ENCODE measurements around the gene SDR39U1. TPM values are rescaled to one million over a fixed set of nuclear protein-coding genes. Genes with fewer than 3 reads are reported as not detected.

SDR39U1 gene
- total RNA-seq, 2 donors from 2014 or later, result 27.6 to 61.8 TPM

- Histone ChIP-seq H3K36me3 (peaks cover 19% of the 10 kb centered on the region), H3K27me3 (replicated peaks; ENCODE audit: insufficient read depth) (no peaks in the 10 kb centered on the region), H3K4me1 (ENCODE audit: control insufficient read depth in 1 of 2, low read depth in 2 of 2) (peaks cover 15 to 33% of the 10 kb centered on the region in 2 donors), H3K9me3 (no peaks in the 10 kb centered on the region), H3K27ac (peak overlapping the region; percentile 89 to 99), H3K4me3 (peak overlapping the region; percentile 83)
- no peak for TF ChIP-seq CTCF (IDR thresholded peaks at IDR 0.05)
- ATAC-seq (ENCODE audit: insufficient number of reproducible peaks, low FRiP score, low read depth) (no peak), DNase-seq (ENCODE audit: low spot score) (no peak)
Measured at GRCh38 chr14:24430682-24431568, 11.7 kb downstream of the SDR39U1 start.

GRCh38 chr14:24430143-24430681 is 12.4 kb downstream of the SDR39U1 start:
- Histone ChIP-seq H3K27me3 (replicated peaks; ENCODE audit: insufficient read depth) (no peaks in the 10 kb centered on the region), H3K9me3 (no peaks in the 10 kb centered on the region), H3K36me3 (peaks cover 18% of the 10 kb centered on the region), H3K27ac (peak overlapping the region; percentile 89 to 99), H3K4me3 (peak overlapping the region; percentile 83), H3K4me1 (ENCODE audit: control insufficient read depth in 1 of 2, low read depth in 2 of 2) (peaks cover 17 to 40% of the 10 kb centered on the region in 2 donors)
- ATAC-seq (ENCODE audit: insufficient number of reproducible peaks, low FRiP score, low read depth), result peak; percentile 68
- TF ChIP-seq CTCF (IDR thresholded peaks at IDR 0.05), result no peak
- DNase-seq (ENCODE audit: low spot score), result no peak

- ATAC-seq (ENCODE audit: insufficient number of reproducible peaks, low FRiP score, low read depth) (peak; percentile 81), DNase-seq (ENCODE audit: low spot score) (peak; percentile 59)
- TF ChIP-seq CTCF (IDR thresholded peaks at IDR 0.05), result no peak
- Histone ChIP-seq H3K4me3 (peak within 1 kb of the TSS; percentile 83), H3K4me1 (ENCODE audit: control insufficient read depth in 1 of 2, low read depth in 2 of 2) (peaks cover 17 to 40% of the 10 kb centered on the region in 2 donors), H3K9me3 (no peaks in the 10 kb centered on the region), H3K36me3 (peaks cover 18% of the 10 kb centered on the region), H3K27ac (peak within 1 kb of the TSS; percentile 89 to 99), H3K27me3 (replicated peaks; ENCODE audit: insufficient read depth) (no peaks in the 10 kb centered on the region)
Measured at GRCh38 chr14:24429395-24430142, 13.0 kb downstream of the SDR39U1 start, which contains the start of the genes CBLN3 and KHNYN. Gene CBLN3 (minus strand): TSS chr14:24429668. CDS start chr14:24429054, 614 bp downstream. Gene KHNYN (plus strand): TSS chr14:24429954. CDS start chr14:24430731, 777 bp downstream.

GRCh38 chr14:24428628-24429394 is 13.8 kb downstream of the SDR39U1 start:
- ATAC-seq (ENCODE audit: insufficient number of reproducible peaks, low FRiP score, low read depth) (no peak), DNase-seq (ENCODE audit: low spot score) (no peak)
- no peak for TF ChIP-seq CTCF (IDR thresholded peaks at IDR 0.05)
- Histone ChIP-seq H3K27me3 (replicated peaks; ENCODE audit: insufficient read depth) (no peaks in the 10 kb centered on the region), H3K4me1 (ENCODE audit: control insufficient read depth in 1 of 2, low read depth in 2 of 2) (peaks cover 17 to 40% of the 10 kb centered on the region in 2 donors), H3K27ac (peak overlapping the region; percentile 89 to 99), H3K4me3 (peak overlapping the region; percentile 83), H3K36me3 (peaks cover 14% of the 10 kb centered on the region), H3K9me3 (no peaks in the 10 kb centered on the region)
